B cell (primary cell): ENCODE results near the gene IL6ST. TPM values are rescaled to one million over a fixed set of nuclear protein-coding genes. Genes with fewer than 3 reads are reported as not detected.

Experiments used
- ATAC-seq: fragments of 200-7000 bp; cut with Tn5 transposase; one replicate; pipeline ENCODE4 v1.10.0; 2021; ENCODE audit warnings: low read depth, mild to moderate bottlenecking, moderate number of reproducible peaks, moderate library complexity
- CTCF ChIA-PET: fragments of 350-600 bp; sonication (Branson Sonifier 250); formaldehyde crosslinking; loops from one replicate; lab custom pipeline; 2021; ENCODE audit warnings: antibody characterized with exemption, inconsistent platforms; lab: Charles Lee
- POLR2A ChIA-PET: fragments of 350-600 bp; sonication (Branson Sonifier 250); formaldehyde crosslinking; loops from one replicate; lab custom pipeline; 2021; ENCODE audit warnings: antibody characterized with exemption; lab: Charles Lee
- DNase-seq: peaks from one replicate; pipeline ENCODE4 v3.0.0; 2013
- H2AFZ ChIP-seq: 2 replicates; pipeline ENCODE4 v1.6.1; 2012; ENCODE audit warnings: mild to moderate bottlenecking, low read depth, low read length; ENCODE audit not compliant: insufficient read depth, poor library complexity, severe bottlenecking
- H3K27ac ChIP-seq, 2 donors: 1 replicate in 1 of 2; 2 replicates in 1 of 2; pipeline ENCODE4 v1.5.1; 2012 to 2013; ENCODE audit warnings: low read length in 2 of 2, mild to moderate bottlenecking in 2 of 2, moderate library complexity in 1 of 2
- H3K27me3 ChIP-seq, 4 experiments: fragments of 200-600 bp in 1 of 4; sonication (generic) in 1 of 4; replicated peaks in 1 of 4; 1 replicate in 2 of 4; 2 replicates in 2 of 4; pipeline versions ENCODE4 v1.6.1 to v1.7.0; 2013 to 2016; ENCODE audit warnings: low read length in 3 of 4, mild to moderate bottlenecking in 2 of 4, mixed read lengths in 1 of 4, moderate library complexity in 1 of 4; ENCODE audit not compliant: insufficient read depth in 4 of 4, control insufficient read depth in 3 of 4; ENCODE audit errors: control extremely low read depth in 1 of 4
- H3K36me3 ChIP-seq, 2 experiments: replicated peaks in 1 of 2; 1 replicate in 1 of 2; 2 replicates in 1 of 2; pipeline versions ENCODE4 v1.6.1 to v1.7.1; 2013; ENCODE audit warnings: low read length in 1 of 2; ENCODE audit not compliant: insufficient read depth in 2 of 2, control insufficient read depth in 1 of 2; ENCODE audit errors: control extremely low read depth in 1 of 2, extremely low read depth in 1 of 2
- H3K4me1 ChIP-seq, 2 donors: fragments of 200-600 bp in 1 of 2; sonication (generic) in 1 of 2; 1 replicate in 1 of 2; 2 replicates in 1 of 2; pipeline versions ENCODE4 v1.5.1 to v1.6.1; 2013 to 2017; ENCODE audit warnings: low read length in 2 of 2; ENCODE audit not compliant: control insufficient read depth in 2 of 2, insufficient read depth in 2 of 2
- H3K4me2 ChIP-seq: replicated peaks from 2 replicates; pipeline ENCODE3; 2012; ENCODE audit warnings: mild to moderate bottlenecking, low read depth, low read length; ENCODE audit not compliant: poor library complexity, severe bottlenecking
- H3K4me3 ChIP-seq, 5 experiments: fragments of 200-600 bp in 1 of 5; sonication (generic) in 1 of 5; 1 replicate in 3 of 5; 2 replicates in 2 of 5; pipeline versions ENCODE4 v1.5.1 to v1.7.0; 2011 to 2016; ENCODE audit warnings: low read length in 4 of 5, mild to moderate bottlenecking in 4 of 5, low read depth in 2 of 5, control low read depth in 1 of 5, moderate library complexity in 1 of 5; ENCODE audit not compliant: insufficient read depth in 1 of 5; ENCODE audit errors: control extremely low read depth in 1 of 5, extremely low read depth in 1 of 5
- H3K79me2 ChIP-seq: fragments of 200-600 bp; sonication (generic); one replicate; pipeline ENCODE4 v1.6.0; 2016; ENCODE audit warnings: low read length; ENCODE audit not compliant: control insufficient read depth, insufficient read depth
- H3K9ac ChIP-seq: fragments of 200-600 bp; sonication (generic); 2 replicates; pipeline ENCODE4 v1.6.1; 2017; ENCODE audit warnings: mild to moderate bottlenecking, low read length, moderate library complexity
- H3K9me3 ChIP-seq, 3 donors: one replicate each; pipeline versions ENCODE4 v1.6.1 to v1.7.1; 2013; ENCODE audit warnings: low read length in 2 of 3; ENCODE audit not compliant: control insufficient read depth in 2 of 3, insufficient read depth in 1 of 3; ENCODE audit errors: control extremely low read depth in 1 of 3
- H4K20me1 ChIP-seq: 2 replicates; pipeline ENCODE4 v1.6.0; 2012; ENCODE audit warnings: mild to moderate bottlenecking, low read length; ENCODE audit not compliant: insufficient read depth, control insufficient read depth, poor library complexity, severe bottlenecking
- H3K27ac Mint-ChIP-seq: one replicate; pipeline ENCODE4 v1.8.0; 2021; ENCODE audit warnings: mixed read lengths
- H3K27me3 Mint-ChIP-seq: one replicate; pipeline ENCODE4 v1.8.0; 2021; ENCODE audit warnings: mixed read lengths
- H3K4me1 Mint-ChIP-seq: one replicate; pipeline ENCODE4 v1.8.0; 2021; ENCODE audit warnings: mixed read lengths
- H3K4me3 Mint-ChIP-seq: one replicate; pipeline ENCODE4 v1.8.0; 2021; ENCODE audit warnings: mixed read lengths
- H3K9me3 Mint-ChIP-seq: one replicate; pipeline ENCODE4 v1.8.0; 2022; ENCODE audit warnings: mixed read lengths; ENCODE audit not compliant: insufficient read depth
- CTCF ChIP-seq: fragments of 200-600 bp; IDR thresholded peaks from one replicate; pipeline ENCODE4 v1.8.0; 2022; ENCODE audit warnings: antibody characterized with exemption, mild to moderate bottlenecking
- EZH2 ChIP-seq: IDR thresholded peaks from 2 replicates; pipeline ENCODE4 v1.6.1; 2012; ENCODE audit warnings: borderline replicate concordance, low read depth, mild to moderate bottlenecking, moderate library complexity, low read length; ENCODE audit not compliant: insufficient read depth, poor library complexity, severe bottlenecking
- WGBS: methylation state at CpG from one replicate; pipeline ENCODE4 v1.1.5; 2013; ENCODE audit warnings: missing lambda C conversion rate; ENCODE audit not compliant: insufficient coverage; 5-methylcytosine and 5-hydroxymethylcytosine counted together
- intact Hi-C: fragments of 100-400 bp; cut with micrococcal nuclease; formaldehyde crosslinking; loops from one replicate; pipeline ENCODE4 v1.10.0; 2022
- polyA plus RNA-seq: library from polyadenylated mRNA; depleted of rRNA; stranded (reverse); fragments of >200 nt; gene quantifications from 2 replicates; pipeline ENCODE4 v1.2.3, GENCODE V29; 2012
- total RNA-seq, 2 donors: library from RNA; stranded (reverse); fragments of 120-200 nt in 1 of 2; gene quantifications; 1 replicate in 1 of 2; 2 replicates in 1 of 2; pipeline versions ENCODE4 v1.2.3 to v1.2.4, GENCODE V29; 2013 to 2022

IL6ST gene
- total and polyA plus RNA-seq, 2 donors (not counting 1 experiment from before 2014, with no cell fraction given): 4.3 to 28.0 TPM

- CTCF ChIA-PET: no interaction called here
- no peak overlapping the region for H2AFZ ChIP-seq
- no peak overlapping the region for H3K4me2 ChIP-seq
- POLR2A ChIA-PET: no interaction called here
- Mint-ChIP-seq H3K9me3 (no peaks in the 10 kb centered on the region), H3K27ac (no peak overlapping the region), H3K4me1 (no peaks in the 10 kb centered on the region), H3K4me3 (no peak overlapping the region), H3K27me3 (no peaks in the 10 kb centered on the region)
- ATAC-seq (no peak), DNase-seq (no peak)
- H3K79me2 ChIP-seq: no peaks in the 10 kb centered on the region
- no peak overlapping the region for H3K4me3 ChIP-seq
- no peak overlapping the region for H3K9ac ChIP-seq
- H3K27me3 ChIP-seq: no peaks in the 10 kb centered on the region
- peaks cover 3 to 6% of the 10 kb centered on the region in 2 experiments for H3K36me3 ChIP-seq
- intact Hi-C loops: no loop called here
- no peaks in the 10 kb centered on the region for H4K20me1 ChIP-seq
- TF ChIP-seq EZH2 (no peak), CTCF (no peak)
- H3K4me1 ChIP-seq: no peaks in the 10 kb centered on the region
- no peak overlapping the region for H3K27ac ChIP-seq
- no peaks in the 10 kb centered on the region for H3K9me3 ChIP-seq
These were observed 28.5 kb downstream of the IL6ST start for GRCh38 chr5:55966284-55966683.

GRCh38 chr5:55965525-55965924 lies 29.2 kb downstream of the IL6ST start:
- Histone ChIP-seq H3K9me3 (no peaks in the 10 kb centered on the region), H4K20me1 (no peaks in the 10 kb centered on the region), H3K4me2 (no peak overlapping the region), H3K27me3 (no peaks in the 10 kb centered on the region), H3K9ac (no peak overlapping the region), H3K4me3 (no peak overlapping the region), H3K4me1 (no peaks in the 10 kb centered on the region), H3K79me2 (no peaks in the 10 kb centered on the region), H2AFZ (no peak overlapping the region), H3K36me3 (peaks cover 3 to 6% of the 10 kb centered on the region in 2 experiments), H3K27ac (no peak overlapping the region)
- ATAC-seq: no peak
- 96% methylated on average over 4 of the region's 6 CpGs for WGBS
- intact Hi-C loops: no loop called here
- Mint-ChIP-seq H3K9me3 (no peaks in the 10 kb centered on the region), H3K27ac (no peak overlapping the region), H3K4me3 (no peak overlapping the region), H3K4me1 (no peaks in the 10 kb centered on the region), H3K27me3 (no peaks in the 10 kb centered on the region)
- CTCF ChIA-PET: no interaction called here
- TF ChIP-seq CTCF: no peak
- no peak for TF ChIP-seq EZH2
- DNase-seq: no peak
- POLR2A ChIA-PET: no interaction called here
